22Rv1 (cell line): ENCODE data around the gene RLN3.

Experiments
- H3K27ac ChIP-seq: fragments of 450-650 bp; 2 replicates; pipeline ENCODE4 v1.5.1; 2017
- CTCF ChIP-seq: fragments of 450-650 bp; IDR thresholded peaks from 2 replicates; pipeline ENCODE4 v1.5.1; 2017; ENCODE audit warnings: mild to moderate bottlenecking
- ZFX ChIP-seq: fragments of 450-650 bp; IDR thresholded peaks from 2 replicates; pipeline ENCODE4 v1.6.1; 2017; ENCODE audit warnings: antibody characterized with exemption, borderline replicate concordance

RLN3 gene

GRCh38 chr19:14052470-14052869 is 24.5 kb downstream of the RLN3 start:
- no peak overlapping the region for H3K27ac ChIP-seq
- TF ChIP-seq ZFX (no peak), CTCF (no peak)

- H3K27ac ChIP-seq = no peak overlapping the region
- TF ChIP-seq ZFX (no peak), CTCF (no peak)
These were observed 25.1 kb downstream of the RLN3 start for GRCh38 chr19:14053032-14053431.

GRCh38 chr19:14053500-14053899 is 25.6 kb downstream of the RLN3 start:
- H3K27ac ChIP-seq = no peak overlapping the region
- no peak for TF ChIP-seq CTCF
- no peak for TF ChIP-seq ZFX

GRCh38 chr19:14054099-14054498 is 26.2 kb downstream of the RLN3 start:
- TF ChIP-seq ZFX = no peak
- TF ChIP-seq CTCF = no peak
- H3K27ac ChIP-seq = no peak overlapping the region

GRCh38 chr19:14054721-14055120 is 26.8 kb downstream of the RLN3 start:
- TF ChIP-seq ZFX (no peak), CTCF (no peak)
- no peak overlapping the region for H3K27ac ChIP-seq

GRCh38 chr19:14055396-14055795 is 27.4 kb downstream of the RLN3 start:
- no peak overlapping the region for H3K27ac ChIP-seq
- TF ChIP-seq CTCF (no peak), ZFX (no peak)

GRCh38 chr19:14056069-14056666 is 28.2 kb downstream of the RLN3 start:
- no peak for TF ChIP-seq ZFX
- no peak for TF ChIP-seq CTCF
- H3K27ac ChIP-seq = no peak overlapping the region
